ENCODE data around the gene CNNM2. TPM values are rescaled to one million over a fixed set of nuclear protein-coding genes. Genes with fewer than 3 reads are reported as not detected.
"Not testable (repeated sequence)": the region's sequence is repeated elsewhere in the genome, so short reads cannot be mapped to it uniquely, and the experiment has no call there.

The CNNM2 gene
- total RNA-seq, 1 donor from 2014 or later = 11.1 TPM

DNA sequence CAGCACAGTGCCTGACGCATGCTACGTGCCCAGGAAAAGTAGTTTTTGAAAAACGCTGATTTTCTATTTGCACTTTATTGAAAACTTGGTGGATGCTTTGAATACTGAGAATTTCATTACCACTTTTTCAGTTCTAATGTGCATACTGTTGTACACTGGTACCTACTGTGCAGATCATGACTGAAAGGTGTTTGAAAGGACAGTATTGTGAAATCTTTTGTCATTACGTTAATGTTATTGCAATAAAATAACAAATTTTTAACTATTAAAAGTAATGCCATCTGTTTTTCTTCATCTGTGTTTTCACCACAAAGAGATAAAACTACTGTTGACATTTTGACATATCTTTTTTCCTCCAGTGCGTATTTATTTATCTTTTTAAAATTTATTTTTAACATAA is 42.1 kb downstream of the CNNM2 start:
- intact Hi-C loops (cut with DNase I) = no loop called here
- no peak for ATAC-seq

DNA sequence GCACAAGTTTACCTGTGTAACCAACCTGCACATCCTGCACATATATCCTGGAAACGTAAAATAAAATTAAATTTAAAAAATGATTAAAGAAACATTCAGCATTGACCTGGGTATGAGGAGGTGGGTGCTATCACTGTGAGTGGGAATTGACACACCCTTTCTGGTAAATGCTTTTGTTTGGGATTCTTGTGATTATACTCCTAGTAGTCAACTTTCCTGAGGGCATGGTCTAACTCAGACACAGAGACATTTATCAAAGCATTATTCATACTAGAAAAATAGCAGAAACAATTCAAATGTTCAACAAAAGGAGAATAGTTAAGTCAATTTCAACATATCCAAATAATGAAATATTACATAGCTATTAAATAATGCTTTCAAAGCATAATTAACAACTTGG is 44.2 kb downstream of the CNNM2 start:
- DNase-seq (ENCODE audit: low spot score) = no peak
- ATAC-seq = no peak
- intact Hi-C loops (cut with DNase I) = no loop called here

More for the DNA sequence above, 42.1 kb downstream of the CNNM2 start:
- DNase-seq (ENCODE audit: low spot score) = no peak

DNA sequence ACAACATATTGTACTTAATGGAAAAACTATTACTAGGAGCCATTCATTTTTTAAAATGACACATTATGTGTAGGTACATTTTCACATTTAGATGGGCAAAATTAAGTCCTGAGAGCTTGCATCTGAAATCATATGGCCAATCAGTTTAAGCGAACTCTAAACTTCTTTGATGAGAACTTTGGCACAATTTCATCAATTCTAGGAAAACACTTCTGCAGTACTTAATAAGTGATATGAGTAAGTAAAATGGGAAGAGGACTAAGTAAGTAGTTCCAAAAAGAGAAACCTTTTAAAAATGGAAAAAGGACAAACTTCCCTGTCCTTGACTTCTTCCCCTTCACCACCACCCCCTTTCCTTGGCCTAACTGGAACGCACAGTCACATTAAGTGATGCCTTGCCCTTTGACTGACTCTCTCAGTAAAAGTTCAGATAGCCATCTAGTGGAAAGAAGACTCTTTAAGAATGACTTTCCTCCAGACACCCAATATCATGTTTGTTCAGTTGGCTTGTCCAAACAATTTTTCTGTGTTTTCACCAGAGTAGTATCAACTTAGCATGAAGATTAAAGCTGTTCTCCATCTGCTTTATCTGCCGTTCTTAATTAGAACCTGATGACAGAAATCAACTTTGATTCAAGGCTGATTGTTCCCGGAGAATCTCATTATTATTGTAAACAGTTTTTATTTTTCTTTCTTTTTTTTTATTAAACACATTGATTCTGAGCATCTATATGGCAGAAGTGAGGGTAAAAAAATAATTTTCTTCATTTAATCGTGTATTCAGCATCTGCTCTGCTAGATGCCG is 45.1 kb downstream of the CNNM2 start:
- intact Hi-C loops (cut with DNase I) = no loop called here
- DNase-seq (ENCODE audit: low spot score) (no peak), ATAC-seq (no peak)

DNA sequence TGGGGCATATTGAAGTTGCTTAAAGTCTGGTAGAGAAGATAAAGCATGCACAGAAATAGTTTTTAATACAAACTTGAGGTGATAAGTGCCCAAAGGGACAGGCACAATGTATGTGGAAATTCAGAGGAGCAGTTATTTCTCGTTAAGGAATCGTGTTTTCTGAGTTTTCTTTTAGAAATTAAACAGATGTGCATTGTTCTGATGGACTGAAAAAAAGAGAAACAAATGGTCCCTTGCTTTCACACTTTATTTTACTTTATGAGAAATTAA is 45.6 kb downstream of the CNNM2 start:
- intact Hi-C loops (cut with DNase I) = no loop called here
- DNase-seq (ENCODE audit: low spot score) = no peak
- no peak for ATAC-seq

DNA sequence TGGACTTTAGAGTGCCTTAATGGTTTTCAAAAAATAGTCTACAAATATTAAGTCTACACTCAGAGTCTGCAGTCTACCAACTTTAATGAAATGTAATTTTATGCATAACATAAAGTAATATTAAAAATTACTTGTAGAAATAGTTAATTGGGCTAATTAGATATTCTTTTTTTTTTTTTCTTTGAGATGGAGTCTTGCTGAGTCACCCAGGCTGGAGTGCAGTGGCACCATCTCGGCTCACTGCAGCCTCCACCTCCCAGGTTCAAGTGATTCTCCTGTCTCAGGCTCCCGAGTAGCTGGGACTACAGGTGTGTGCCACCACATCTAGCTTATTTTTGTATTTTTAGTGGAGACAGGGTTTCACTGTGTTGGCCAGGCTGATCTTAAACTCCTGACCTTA is 46.0 kb downstream of the CNNM2 start:
- DNase-seq (ENCODE audit: low spot score); intact Hi-C loops (cut with DNase I); ATAC-seq: not testable (repeated sequence)

DNA sequence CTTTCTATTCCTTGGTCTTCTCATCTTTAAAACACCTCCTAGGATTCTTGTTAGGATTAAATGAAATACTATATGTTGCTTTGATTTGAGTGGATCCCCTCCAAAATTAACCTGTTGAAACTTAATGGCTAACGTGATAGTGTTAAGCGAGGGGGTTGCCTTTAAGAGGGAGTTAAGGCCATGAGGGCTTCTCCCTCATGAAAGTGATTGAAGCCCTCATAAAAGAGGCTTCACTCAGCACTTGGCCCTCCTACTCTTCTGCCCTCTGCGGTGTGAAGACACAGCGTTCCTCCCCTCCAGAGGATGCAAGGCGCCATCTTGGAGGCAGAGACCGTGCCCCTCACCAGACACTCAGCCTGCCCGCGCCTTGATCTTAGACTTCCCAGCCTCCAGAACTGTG is 46.6 kb downstream of the CNNM2 start:
- intact Hi-C loops (cut with DNase I) = no loop called here
- no peak for ATAC-seq
- DNase-seq (ENCODE audit: low spot score) = no peak

DNA sequence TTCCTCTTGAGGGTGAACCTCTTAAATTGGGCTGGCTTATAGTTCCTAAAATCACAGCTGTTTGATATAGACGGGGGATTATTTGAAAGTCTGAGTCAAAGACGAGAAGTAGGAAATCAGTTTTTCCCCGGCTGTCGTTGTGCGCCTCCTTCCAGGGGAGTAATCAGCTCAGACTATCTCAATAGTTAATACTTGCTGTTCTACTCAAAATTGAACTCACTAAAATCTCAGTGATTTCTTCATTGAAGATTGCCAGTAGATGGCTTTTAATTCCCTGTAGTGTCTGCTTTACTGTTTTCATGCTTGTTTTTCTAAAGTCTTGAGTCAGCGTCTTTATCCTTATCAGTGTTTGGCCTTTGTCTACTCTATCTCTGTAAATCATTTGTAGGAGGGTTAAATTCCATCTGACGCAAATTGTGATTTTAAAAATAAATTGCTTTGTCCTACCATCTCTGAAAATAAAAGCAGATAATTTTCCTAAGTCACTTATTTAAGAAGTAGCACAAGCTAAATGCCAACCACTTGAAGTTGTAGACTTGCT is 47.3 kb downstream of the CNNM2 start:
- DNase-seq (ENCODE audit: low spot score) (no peak), ATAC-seq (no peak)
- intact Hi-C loops (cut with DNase I) = no loop called here

DNA sequence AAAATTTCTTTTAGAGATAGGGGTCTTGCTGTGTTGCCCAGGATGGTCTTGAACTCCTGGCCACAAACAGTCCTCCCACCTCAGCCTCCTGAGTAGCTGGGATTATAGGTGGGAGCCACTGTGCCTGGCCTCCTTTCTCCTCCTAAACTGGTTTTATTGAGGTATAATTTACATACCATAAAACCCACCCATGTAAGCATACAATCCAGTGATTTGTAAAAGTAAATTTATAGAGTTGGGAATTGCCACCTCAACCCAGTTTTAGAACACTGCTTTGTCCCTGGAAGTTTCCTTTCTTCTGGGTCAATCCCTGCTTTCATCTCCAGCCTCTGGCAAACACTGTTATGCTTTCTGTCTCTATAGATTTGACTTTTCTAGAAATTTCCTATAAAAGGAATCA is 49.0 kb downstream of the CNNM2 start:
- no peak for DNase-seq (ENCODE audit: low spot score)
- intact Hi-C loops (cut with DNase I) = no loop called here
- no peak for ATAC-seq

DNA sequence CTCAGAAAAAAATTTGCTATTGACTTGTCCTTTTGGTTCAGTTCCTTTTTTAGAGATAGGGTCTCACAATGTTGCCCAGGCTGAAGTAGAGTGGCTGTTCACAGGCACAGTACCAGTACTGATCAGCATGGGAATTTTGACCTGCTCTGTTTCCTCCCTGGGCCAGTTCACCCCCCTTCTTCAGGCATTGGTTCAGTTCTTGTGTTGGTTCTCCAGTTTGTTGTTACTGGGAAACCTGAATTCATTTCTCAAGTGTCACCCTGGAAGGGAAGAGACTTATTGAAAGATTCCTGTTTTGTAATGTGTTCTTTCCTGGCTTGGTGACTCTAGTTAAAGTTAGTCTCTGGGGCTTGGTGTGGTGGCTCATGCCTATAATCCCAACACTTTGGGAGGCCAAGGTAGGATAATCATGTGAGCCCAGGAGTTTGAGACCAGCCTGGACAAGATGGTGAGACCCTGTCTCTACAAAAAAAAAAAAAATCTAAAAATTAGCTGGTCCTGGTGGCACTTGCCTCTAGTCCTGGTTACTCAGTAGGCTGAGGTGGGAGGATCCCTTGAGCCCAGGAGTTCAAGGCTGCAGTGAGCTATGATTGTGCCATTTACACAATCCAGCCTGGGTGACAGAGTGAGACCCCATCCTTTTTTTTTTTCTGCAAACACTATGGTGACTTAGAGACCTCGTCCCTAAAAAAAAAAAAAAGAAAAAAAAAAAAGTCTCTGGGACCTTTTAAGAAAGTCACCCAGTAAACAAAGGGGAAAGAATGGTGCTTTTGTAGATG is 52.7 kb downstream of the CNNM2 start:
- ATAC-seq = no peak
- no peak for DNase-seq (ENCODE audit: low spot score)
- intact Hi-C loops (cut with DNase I) = no loop called here

DNA sequence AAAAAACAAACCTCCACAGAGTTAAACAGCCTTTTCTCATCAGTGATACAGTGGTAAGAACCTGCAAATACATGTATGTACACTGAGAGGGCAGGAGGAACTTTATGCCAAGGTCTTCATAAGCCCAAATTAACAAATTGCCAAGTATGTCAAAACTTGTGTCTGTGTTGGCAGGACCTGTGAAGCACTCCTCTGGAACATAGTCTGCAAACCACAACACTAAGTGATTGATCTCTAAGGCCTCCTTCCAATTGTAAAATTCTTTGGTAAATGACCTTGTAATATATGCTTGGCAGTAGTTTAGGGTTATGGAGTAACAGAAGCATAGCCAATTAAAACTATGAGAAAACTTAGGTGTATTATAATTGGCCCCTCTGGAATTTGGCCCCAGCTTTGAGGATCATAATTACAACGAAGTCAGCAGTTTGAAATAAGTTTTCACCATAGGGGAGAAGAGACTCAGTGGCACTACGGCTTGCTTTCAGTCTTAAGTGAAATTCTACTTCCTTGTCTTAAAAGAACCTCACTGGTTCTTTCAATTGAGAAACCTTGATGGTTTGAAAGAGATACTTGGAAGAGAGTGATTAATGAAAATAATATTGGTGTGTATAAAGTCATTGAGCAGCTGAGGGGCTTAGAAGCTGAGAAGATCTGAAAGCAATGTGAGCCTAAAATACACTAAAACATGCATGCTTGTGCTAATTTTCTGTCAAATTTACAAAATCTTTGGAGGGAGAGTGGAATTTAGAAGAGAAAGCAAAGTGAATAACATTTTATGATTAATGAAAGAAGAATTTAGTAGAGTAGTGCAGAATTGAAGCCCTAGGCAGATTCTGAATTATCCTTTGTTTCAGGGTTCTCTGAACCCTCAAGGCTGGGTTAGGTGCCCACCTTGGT is 57.6 kb downstream of the CNNM2 start:
- intact Hi-C loops (cut with DNase I) = no loop called here
- ATAC-seq = no peak

DNA sequence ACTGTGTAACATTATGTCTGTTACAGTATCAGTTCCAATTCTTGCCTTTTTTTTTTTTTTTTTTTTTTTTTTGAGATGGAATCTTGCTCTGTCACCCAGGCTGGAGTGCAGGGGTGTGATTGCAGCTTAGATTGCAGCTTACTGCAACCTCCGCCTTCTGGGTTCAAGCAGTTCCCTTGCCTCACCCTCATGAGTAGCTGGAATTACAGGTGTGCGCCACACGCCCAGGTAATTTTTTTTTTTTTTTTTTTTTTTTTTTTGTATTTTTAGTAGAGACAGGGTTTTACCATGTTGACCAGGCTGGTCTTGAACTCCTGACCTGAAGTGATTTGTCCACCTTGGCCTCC is 58.3 kb downstream of the CNNM2 start:
- ATAC-seq; intact Hi-C loops (cut with DNase I): not testable (repeated sequence)

More for the DNA sequence above, 57.6 kb downstream of the CNNM2 start:
- no peak for DNase-seq (ENCODE audit: low spot score)

DNA sequence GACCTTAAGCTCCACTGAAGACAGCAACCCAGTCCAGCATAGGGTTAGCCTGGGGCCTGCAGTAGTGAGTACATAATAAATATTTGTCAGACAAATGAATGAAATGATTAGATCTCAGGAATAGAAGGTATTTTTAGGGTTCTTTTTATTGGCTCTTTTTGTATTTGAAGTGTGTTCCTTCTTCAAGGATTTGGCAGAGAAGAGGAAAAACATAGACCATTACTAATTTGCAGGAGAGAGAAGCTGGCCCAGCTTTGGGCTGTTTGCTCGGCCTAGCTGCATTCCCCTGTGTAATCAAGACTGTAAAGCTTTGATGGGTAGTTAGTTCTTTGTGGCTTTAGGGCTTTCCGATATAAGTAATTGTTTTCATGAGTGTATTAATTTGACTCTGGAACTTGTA is 64.2 kb downstream of the CNNM2 start:
- intact Hi-C loops (cut with DNase I) = no loop called here

More for the DNA sequence above, 58.3 kb downstream of the CNNM2 start:
- not testable (repeated sequence) for DNase-seq (ENCODE audit: low spot score)

DNA sequence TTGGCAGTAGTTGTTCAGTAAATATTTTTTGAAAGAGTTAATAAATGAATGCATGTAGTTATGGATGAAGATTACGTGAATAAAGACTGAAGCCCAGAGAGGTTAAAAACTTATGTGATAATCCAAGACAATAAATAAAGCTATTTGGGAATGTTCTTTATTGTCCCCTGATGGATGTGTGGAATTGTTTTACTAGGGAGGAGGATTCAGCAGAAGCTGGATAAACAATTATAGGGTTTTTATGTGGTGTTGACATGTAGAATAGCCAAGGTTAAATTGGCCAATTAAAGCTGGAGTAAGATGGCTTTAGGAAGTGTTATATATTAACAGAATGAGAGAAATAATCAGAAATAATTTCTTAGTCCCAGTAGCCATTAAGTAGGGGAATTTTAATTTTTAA is 66.0 kb downstream of the CNNM2 start:
- no peak for ATAC-seq
- no peak for DNase-seq (ENCODE audit: low spot score)
- intact Hi-C loops (cut with DNase I) = no loop called here

More for the DNA sequence above, 64.2 kb downstream of the CNNM2 start:
- ATAC-seq (no peak), DNase-seq (ENCODE audit: low spot score) (no peak)

DNA sequence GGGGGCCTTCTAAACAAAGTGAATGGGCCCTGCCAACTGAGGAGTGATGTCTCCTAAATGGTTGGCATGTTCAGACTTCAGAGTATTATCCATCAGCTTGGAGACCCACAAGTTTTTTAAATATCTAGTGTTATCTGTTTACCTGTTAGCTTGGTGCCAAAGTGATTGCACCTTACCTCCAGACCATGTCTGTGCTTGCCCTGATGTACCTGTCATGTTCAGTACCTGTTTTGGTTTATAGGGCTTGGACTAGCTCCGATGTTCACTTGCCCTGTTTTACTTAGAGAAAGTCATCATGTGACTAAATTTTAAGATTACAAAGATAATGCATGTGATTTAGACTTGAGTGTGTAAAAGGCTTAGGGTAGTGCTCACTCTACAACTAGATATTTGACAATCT is 67.7 kb downstream of the CNNM2 start:
- no peak for ATAC-seq
- DNase-seq (ENCODE audit: low spot score) = no peak
- intact Hi-C loops (cut with DNase I) = no loop called here

DNA sequence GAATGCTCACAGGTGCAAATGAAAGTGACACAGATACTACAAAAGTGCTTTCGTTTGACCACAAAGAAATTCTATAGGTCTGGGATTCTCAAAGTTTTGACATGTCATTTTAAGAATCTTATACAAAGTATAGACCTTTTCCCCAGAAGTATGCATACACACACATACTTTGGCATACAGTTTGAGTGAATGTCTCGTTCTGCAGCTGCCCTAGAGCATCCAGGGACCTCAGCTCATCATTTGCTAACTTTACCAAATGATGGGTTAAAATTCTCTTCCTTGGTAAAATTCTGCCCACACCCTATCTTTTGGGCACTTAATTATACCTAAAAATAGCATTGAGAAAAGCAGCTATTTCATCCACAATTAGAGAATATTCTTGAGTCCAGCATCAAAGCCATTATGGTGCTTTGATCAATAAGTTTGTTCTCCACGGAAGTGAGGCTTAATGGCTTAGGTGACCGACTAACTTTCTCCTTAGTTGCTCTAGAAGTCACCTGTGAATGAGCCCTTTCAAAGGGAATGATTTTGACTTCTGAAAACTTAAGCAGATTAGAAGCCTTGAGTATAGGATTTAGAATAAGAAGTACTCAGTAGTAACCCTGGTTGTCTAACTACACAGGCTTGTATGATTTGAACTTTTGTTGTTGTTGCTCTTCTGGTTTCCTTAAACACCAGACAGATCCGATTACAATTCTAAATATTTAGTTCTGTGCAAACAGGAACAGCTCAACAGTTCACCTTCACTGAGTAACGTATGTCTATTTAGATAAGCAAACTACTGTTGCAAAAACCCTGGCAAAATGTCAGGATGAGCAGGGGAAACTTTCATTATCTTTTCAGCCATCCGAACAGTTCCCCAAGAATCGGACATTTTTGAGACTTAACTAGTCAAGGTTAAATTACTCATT is 70.6 kb downstream of the CNNM2 start:
- DNase-seq (ENCODE audit: low spot score) = no peak
- ATAC-seq = no peak
- intact Hi-C loops (cut with DNase I) = no loop called here

DNA sequence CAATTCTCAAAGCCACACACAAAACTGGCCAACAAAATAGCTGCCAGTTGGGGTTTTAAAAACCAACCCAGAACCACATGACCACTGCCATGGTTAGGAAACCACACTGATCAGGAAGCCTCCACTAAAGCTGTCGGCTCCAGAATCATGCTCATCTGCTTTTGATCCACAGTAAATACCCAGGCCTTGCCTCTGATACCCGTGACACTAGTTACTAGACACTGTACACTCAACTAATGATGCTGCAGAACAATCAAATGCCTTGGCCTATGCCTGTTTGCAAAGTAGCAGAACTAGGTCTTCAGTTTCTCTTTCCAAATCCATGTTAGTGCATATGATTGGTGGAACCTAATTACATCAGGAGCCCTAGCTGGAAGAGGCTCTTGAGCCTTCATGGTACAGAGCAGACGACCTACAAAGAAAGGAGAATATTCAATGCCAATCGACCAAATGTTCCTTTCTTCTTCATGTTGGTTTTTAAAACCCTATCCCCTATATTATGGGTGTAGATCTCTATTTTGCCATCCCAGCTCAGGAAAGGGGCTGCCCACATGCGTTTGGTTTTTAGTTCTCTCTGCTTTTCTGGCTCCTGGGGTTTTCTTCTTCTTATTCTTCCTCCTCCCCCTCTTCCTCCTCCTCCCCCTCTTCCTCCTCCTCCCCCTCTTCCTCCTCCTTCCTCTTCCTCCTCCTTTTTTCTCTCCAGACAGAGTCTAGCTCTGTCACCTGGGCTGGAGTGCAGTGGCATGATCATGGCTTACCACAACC is 76.6 kb downstream of the CNNM2 start:
- intact Hi-C loops (cut with DNase I) = no loop called here
- ATAC-seq (no peak), DNase-seq (ENCODE audit: low spot score) (no peak)

DNA sequence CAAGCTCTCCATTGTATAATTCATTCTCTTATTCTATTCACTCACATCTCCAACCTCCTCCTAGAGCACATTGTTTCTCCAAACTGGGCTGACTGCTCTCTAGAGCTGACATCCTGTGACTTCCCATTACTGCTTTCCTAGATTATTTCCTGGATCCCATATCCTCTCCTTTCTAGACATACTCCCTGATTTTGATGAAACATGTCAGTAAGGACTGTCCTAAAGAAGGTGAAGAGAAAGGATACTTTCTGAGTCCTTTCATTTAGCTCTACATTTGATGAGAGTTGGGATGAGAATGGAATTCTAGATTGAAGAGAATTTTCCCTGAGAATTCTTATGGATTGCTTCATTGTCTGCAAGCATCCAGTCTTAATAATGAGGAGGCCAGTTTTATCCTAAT is 78.8 kb downstream of the CNNM2 start:
- DNase-seq (ENCODE audit: low spot score) (no peak), ATAC-seq (no peak)
- intact Hi-C loops (cut with DNase I) = no loop called here

DNA sequence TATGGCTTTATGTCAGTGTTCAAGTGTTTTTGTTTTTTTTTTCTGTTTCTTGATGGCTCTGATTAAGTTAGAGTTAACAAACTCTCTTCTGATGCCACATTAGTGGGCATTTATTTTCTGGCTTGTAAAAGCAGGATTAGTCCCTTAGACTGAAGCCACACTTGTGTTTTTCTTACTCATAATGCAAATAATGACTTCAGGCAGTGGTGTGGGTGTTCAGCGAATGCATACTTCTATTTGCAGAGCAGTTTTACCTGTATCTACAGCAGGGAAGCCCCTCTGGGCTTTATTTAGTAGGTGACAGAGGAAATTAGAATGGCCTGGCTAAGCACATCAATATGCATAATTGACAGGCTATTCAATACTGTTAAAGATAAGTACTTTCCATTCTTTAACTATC is 79.9 kb downstream of the CNNM2 start:
- intact Hi-C loops (cut with DNase I) = no loop called here
- no peak for DNase-seq (ENCODE audit: low spot score)
- no peak for ATAC-seq
